Kidney glomerular epithelial cell (primary cell): ENCODE data around the gene HOXB4.

Experiments used
- DNase-seq: peaks from one replicate; lab custom pipeline; 2025; lab: John Stamatoyannopoulos, UW

Gene HOXB4

DNA sequence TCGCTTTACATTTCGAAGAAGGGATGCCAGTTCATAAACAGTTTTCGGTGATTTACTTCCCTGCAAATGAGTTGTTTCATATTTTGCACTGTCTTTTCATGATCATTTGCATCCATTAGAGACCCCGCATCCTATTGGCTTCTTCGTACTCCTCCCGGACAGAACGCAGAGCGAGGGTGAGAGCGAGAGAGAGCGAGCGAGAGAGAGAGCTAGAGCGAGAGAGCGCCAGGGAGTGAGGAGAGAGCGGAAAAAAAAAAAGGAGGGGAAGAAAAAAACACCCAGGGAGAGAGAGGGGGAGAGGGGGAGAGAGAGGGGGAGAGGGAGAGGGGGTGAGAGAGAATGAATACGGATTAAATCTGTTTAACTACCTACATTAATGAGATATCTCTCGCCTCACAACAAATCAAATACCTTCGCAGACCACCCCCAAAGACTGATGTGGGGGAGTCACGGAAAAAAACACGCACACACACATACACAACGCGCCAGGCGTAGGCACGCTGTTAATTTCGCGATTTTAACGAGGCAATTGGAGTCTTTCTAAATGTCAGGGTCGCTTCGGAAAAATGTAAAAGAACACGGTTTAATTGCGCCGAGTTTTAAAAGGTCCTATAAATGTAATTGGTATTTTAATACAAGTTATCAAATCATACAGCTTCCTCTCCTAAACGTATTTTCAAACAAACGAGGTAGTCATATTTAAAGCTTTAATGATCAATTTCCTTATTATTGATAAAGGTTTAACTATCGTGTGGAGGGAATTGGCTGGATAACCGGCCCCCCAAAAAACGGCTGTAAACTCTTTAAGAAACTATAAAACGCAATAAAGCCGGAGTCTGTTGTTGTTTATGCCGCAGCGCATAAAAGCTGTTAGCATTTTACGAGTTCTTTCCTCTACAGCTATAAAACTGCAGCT is 37.2 kb upstream of the HOXB4 start, which contains the start of gene HOXB8:
TSS of gene HOXB8 (minus strand) at position 246 of the 916 bp plus-strand sequence. CDS start 588 bp downstream, outside the sequence.
- no peak for DNase-seq

DNA sequence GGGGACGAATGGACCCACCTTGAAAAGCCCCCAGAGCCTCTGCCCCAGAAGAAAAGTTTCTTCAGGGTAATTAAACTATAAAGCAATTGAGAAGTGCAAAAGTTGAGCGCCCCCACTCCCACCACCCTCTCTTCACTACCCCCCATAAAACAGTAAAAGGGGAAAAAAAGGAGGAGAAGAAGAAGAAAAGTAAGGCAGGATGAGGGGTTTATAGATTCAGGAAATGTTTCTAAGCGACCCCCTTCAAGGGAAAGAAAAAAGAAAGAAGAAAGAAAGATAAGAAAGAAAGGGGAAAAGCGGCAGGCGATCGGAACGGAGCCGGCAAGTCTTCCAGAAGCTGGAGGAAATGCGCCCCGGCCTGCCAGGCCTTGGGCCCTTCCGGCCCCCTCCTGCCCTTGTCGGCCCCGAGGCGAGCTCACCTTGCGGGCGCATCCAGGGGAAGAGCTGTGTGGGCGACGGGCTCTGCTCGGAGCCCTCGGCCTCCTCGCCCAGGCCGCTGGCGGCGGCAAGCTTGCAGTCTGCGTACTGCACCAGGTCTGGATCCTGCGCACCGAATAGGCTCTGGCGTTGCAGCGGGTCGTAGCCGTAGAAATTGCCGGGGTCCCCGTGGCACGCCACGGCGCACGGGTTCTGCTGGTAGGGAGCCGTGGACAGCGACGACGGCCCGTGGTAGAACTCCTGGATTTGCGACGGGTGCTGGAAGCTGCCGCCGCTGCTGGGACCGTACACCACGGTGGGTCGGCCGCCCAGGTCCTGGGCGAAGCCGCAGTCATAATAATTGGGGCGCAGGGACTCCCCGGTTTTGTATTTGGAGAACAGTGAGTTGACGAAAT is 35.9 kb upstream of the HOXB4 start:
- DNase-seq = no peak

DNA sequence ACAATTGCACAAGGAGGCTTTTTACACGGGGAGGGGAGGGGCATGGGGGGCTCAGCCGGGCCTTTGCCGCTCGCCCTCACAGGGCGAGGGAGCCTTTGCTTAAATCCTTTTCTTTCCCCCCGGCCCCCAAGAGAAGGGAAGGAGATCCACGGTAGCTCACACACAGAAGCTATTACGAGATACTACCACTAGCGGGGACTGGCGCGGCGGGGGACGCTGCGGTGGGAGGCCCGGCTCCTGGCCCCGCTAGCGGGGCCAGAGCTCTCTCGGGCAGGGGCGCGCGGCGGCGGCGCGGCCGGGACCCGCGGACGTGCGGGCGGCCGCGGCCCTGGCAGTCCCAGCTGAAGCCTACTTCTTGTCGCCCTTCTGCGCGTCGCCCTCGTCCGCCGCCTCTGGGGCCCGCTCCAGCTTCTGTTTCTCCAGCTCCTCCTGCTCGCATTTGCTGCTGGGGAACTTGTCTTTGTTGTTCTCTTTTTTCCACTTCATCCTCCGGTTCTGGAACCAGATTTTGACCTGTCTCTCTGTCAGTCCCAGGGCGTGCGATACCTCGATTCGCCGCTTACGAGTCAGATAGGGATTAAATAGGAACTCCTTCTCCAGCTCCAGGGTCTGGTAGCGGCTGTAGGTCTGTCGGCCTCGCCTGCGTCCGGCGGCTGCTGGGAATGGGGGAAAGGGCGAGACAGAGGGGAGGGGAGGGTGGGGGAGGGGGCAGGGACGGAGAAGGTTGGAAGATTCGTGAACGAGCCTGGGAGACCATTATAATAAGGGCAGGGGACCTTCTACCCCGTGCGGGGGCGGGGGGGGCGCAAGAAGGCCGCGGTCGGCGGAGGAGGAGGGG is 34.9 kb upstream of the HOXB4 start:
- DNase-seq = peak; percentile 28

DNA sequence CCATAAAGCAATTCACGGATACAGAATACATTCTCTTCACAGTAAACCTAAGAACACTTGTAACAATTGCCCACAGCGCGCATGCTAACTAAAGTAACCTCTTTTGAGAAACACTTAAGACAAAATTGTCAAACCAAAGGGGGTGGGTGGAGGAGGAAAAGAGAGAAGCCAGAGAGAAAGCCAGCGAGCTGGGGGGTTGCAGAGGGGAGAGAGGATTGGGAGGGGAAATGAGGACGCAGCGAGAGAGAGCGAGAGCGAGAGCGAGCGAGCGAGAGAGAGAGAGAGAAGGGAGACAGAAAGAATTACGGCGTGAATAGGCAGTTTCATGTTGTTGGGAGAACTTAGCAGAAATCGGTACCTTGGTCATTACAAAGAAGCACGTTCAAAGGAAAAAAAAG is 34.3 kb upstream of the HOXB4 start:
- no peak for DNase-seq

DNA sequence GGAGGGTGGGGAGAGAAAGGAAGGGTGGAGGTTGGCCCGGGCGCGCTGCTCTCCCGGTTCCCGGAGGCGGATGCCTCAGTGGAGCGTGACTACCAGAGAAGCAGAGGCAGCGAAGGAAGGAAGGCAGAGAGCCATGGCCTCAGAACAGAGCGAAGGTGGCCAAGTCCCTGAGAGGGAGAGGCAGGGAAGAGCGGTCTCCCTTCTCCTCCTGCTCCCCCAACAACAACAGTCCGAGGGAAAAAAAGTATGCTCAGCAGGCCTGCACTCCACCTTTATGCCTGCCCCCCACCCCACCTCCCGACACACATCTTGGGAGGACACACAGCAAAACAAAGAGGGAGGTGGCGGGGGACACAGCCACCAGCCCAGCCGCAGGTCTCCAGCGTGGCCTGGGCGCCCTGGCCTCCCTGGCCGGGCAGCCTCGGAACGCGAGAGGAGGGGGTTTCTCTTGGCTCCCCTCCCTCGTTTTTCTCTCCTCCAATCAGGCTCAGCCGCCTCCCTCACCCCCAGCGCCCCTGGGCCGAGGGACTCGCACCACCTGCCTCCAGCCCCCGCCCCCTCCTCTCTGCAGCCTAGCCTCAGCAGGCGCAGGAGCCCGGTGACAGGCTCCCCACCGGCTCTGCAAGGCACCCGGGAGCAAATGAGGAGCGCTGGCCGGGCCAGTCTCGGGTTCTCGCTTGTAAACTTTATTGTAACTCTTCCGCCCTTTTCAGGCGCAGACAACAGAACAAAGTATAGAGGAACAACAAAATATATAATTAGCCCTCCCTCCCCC is 33.7 kb upstream of the HOXB4 start:
- DNase-seq = peak; percentile 38

DNA sequence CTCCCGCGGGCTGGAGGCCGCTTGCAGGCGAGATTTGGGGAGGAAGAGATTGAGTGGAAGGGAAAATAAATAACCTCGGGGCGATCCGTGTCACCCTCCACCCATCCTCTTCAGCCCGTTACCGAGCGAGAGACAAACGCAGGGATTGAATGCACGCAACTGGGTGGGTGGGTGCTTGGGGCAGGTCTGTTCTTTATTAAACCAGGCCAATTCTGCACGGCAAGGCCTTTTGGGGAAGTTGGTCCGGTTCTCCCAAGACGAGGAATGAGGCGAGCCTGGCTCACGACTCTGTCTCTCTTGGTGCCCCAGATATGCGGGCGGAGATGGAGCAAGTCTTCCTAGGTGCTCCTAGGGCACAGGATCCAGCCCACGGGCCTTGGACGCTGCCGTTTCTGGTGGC is 33.1 kb upstream of the HOXB4 start:
- DNase-seq = no peak

DNA sequence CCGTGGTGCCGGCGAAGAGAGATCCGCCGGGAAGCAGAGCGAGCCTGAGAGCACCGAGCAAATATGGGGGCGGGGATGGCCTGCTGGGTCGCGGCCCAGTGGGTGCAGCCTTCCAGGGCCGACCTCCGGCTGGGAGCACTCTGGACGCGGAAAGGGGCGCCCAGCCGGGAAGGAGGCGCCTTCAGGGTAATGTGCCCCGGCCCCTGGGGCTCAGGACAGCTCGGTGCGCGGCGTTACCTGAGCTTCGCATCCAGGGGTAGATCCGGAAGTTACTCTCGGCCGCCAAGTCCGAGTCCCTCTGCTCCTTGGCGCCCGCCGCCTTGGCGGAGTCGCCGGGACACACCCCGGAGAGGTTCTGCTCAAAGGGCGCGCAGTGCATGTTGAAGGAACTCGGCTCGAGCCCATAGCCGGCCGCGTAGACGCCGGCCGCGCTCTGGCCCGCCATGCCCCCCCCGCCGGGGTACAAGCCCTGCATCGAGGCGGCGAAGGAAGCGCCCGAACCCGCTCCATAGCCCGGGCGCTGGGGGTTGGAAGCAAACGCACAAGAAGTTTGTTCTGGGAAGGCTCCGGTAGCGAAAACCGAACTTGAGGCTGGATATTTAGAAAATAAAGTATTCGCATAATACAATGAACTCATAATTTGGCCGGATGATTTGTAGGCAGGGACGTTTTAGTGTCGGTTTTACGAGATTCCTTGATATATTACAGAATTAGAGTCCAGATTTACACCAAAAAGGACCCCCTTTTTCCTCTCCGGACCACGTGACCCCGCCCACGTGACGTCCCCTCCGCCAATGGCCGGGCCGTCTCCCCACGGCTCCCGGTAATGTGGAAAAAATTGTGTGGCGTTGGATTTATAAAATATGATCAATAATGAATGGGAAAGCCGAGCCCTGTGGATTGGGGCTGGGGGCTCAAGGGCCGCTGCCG is 32.4 kb upstream of the HOXB4 start, which contains the start of gene HOXB7:
TSS of gene HOXB7 (minus strand) at position 736 of the 930 bp plus-strand sequence. CDS start at position 637, 99 bp downstream.
- peak; percentile 42 for DNase-seq

DNA sequence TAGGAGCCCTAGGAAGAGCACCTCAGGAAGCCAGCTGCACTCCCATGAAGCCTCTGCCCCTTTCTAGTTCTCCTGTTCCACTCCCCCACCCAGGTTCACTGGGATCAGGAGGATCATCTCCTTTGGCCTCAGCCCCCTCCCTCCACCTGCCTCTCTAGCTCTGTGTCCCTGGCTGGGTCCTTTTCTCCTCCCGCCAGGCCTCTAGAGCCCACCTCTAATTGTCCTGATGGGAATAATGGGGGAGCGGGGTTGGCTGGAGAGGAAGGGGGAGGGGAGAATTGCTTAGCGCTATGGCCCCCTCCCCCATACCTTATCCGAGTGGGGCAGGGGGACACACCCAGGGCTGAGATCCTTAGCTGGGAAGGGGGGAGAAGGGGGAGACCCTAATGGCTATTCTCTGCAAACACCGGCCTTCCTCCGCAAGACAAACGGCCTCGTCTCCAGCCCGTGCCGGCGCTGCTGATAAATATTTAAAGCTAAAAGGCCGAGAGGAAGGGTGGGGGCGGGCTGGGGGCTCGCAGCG is 31.7 kb upstream of the HOXB4 start:
- no peak for DNase-seq

DNA sequence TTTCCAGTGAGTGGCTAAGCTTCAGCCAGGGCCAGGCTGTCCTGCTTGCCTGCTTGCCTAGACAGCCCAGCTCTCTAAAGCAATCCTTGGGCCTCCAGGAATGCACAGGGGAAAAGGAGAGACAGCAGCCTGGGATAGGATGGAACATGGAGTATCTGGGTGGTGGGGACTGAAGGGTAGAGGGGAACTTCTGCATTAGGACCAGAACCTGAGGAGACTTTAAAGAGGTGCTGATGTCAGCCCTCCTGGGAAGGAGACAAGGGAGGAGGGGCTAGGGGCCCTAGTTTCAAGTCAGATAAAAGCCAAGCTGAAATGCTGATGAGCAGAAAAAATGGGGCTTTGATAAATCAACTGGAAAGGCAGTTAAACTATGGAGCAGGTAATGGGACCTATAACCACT is 30.9 kb upstream of the HOXB4 start:
- DNase-seq = no peak

DNA sequence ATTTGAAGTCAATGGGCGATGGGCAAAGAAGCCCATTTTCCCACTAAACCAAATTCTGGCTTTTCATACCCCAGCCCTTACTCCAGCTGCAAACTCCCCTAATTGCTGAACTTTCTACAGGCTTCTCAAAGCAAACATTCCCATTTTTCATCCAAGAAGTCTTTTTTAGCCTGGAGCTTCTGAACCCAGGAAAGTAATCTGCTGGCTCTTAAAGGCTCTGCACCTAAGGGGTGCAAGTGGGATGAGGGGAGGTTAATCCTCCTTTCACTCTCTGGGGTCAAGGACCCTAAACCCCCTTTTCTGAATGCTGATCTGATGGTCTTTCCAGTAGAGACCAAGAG is 30.3 kb upstream of the HOXB4 start:
- DNase-seq = no peak

DNA sequence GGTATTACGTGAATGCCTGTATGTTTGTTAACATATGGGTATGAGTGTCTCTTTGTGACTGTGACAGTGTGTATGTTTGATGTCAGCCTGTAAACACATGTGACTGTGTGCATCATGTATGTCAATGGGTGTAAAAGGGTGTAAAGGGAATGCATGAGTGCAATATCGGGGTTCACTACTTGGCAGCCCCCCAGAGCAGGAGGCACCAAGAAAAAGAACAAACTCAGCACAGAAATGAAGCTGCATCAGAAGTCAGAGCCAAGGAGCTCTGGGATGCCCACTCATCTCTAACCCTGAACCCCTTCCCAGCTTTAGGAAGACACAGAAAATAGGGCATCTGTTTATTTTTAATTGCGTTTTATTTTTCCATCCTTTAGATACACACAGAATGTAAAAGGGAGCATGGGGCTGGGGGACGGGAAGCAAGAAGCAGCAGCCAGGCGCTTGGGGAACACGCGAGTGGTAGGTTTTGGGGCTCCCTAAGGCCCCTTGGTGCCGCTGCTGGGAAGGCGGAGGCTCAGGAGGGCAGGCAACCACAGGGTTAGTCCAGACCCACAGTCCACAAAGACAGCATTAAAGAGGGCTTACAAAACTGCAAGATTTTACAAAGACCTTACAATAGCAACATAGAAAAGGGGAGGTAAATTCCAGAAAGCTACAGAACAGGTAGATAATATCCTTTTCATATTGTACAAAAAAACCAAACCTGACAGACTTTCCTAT is 28.9 kb upstream of the HOXB4 start:
- no peak for DNase-seq

DNA sequence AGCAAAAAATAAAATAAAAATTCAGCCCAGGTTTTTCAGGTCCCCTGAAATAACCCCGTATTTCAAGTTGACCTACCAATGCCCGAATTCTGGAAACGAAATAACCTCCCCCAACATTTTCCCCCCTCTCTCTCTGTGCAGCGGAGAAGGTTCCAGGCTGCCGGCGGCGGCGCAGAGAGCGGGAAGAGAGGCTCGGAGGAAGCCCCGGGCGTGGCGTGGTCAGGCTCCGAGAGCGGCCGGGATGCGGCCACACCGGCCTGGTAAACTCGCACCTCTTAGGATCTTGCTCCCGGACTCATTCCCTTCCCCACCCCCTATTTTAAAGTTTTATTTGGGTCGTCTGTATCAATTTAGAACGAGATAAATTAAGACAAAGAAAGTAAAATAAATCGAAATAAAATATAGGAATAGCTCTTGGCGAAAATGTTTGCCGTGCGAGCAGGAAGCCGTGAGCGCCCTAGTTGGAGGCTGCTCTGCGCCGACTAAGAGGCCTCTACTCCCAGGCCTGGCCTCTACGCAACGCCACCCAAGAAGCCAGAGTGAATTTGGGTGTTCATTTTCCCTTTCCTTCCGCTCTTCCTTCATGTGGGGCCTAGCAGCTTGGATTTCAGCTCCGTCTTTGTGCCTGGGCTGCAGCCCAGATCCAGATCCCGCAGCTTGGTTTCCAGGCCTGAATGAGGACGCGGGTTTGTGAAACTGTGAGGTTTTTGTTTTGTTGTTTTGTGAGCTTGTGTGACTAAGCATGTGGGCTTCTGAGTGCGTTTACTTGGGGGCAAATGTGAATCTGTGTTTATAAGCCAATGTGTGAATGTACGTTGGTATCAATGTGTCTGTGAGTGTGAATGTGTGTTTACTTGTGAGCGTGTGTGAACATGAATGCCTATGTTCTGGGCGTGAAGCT is 28.1 kb upstream of the HOXB4 start:
- DNase-seq = no peak

DNA sequence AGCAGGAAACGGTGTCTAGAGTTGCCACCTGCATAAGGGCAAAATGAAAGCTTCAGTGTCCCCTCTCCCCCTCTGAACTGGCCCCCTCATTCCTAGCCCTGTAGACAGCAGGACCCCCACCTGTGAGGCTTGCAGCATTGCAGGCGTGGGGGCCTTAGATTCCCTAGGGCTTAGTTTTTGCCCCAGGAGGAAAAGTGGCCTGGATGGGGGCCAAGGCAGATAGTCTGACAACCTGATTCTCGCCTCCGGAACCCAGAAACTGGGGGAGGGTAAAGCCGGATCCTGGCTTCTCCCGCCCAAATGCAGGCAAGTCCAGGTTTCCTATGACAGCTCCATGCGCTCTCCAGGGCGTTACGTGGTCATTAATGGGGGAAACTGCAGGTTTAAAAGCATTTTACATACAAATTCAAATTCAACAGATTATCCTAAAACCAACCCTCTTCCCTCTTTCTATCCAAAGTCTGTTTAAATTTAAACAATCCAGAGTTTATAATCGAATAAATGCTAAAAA is 27.3 kb upstream of the HOXB4 start:
- no peak for DNase-seq

DNA sequence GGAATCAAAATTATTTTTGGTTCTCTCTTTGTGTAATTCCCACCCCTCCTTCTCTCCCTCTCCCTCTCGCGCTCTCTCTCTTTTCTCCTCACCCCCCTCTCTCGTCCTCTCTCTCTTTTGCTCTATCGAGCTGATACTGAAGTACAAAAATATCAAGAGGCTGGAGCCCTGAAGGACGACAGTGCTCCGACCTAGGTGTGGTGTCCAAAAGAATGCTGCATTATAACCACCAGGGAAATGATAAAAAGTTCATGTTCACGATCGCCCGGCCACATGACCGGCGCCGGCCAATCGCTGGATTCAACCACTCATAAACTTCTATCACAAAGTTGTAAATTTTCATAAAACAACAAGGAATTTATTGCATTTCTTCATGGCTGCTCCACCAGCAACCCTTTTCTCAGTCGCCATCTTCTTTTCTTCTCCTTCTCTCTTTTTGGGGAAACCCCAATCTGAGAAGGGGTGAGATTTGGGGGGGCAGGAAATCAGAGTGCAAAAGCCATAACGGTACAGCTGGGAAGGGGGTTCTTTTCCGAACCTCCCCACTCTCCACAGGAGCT is 26.7 kb upstream of the HOXB4 start, which contains the start of gene HOXB6:
TSS of gene HOXB6 (minus strand) at position 217 of the 560 bp plus-strand sequence. CDS start 6,836 bp downstream, outside the sequence.
- peak; percentile 76 for DNase-seq

DNA sequence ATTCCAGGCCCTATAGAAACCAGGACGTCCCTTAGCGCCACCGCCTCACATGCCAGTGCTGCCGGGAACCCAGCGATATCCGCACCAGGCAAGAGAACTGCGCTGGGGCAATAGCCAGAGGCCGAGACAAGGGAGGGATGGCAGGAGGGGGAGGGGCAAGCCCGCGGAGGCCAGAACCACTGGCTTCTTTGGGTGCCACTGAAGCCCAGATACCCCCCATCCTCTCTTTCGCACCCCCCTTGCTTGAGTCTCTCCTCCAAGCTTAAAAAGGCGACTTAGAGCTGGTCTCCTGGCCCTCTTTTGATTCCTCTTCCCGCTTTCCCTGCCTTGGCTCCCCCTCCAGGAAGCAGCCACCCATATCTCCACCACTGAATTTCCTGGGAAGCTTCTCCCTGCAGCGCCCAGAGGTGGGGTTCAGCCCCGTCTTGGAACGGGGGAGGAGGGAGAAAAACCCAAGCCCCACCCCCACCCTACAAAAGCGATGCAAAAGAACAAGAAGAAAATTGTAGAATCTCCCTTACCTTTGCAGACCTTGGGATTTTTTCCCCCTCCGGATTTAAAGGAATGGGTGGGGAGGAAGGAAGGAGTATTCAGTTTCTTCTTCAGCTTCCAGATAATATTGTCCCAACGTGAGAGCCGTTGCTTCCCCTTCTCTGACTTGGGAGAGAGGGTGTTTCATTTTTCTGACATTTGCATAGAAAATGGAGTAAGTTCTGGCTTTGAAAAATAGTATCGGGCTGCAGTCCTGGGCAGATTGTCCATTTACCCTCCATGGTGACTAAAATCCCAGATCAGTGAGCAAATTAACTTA is 26.0 kb upstream of the HOXB4 start:
- DNase-seq = peak; percentile 62
